GM21360 (cell line): ENCODE measurements around the gene DPYSL4.
"Not testable (repeated sequence)": the region's sequence is repeated elsewhere in the genome, so short reads cannot be mapped to it uniquely, and the experiment has no call there.

Source experiments
- ATAC-seq: cut with Tn5 transposase; IDR thresholded peaks from one replicate; pipeline ENCODE4 v1.9.1; 2021; ENCODE audit warnings: mild to moderate bottlenecking, moderate library complexity; ENCODE audit not compliant: unreplicated experiment

DPYSL4 gene

DNA sequence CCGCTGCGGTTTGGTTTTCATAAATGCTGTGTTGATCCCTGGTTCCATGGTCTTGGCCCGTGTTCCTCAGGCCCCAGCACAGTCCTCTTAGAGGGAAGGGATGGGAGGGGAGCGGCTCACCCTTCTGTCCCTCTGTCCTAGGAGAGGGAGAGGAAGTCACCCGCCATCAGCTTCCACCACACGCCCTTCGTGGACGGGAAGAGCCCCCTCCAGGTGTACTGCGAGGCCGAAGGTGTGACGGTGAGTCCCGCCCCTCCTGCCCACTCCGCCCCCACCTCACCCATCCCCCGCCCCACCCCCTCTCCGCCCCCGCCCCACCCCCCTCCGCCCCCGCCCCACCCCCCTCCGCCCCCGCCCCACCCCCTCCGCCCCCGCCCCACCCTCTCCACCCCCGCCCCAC lies 37.5 kb upstream of the DPYSL4 start:
- ATAC-seq, result no peak

DNA sequence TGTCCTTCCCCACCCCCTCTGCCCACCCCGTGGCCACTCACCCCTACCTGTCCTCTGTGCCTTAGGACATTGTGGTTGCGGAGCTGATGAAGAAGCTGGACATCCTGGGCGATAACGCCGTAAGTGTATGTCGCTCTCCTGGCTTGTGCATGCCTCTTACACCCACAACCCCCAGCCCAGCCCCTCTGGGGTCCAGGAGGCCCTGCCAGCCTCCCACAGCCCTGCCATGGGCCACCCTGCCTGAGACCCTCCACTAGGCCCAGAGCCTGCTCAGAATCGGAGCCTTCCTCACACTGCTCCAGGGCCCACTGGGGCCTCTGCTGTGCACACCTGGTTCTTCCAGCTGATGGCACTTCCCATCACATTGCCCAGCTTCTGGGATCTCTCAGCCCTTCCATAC lies 36.8 kb upstream of the DPYSL4 start:
- no peak for ATAC-seq

DNA sequence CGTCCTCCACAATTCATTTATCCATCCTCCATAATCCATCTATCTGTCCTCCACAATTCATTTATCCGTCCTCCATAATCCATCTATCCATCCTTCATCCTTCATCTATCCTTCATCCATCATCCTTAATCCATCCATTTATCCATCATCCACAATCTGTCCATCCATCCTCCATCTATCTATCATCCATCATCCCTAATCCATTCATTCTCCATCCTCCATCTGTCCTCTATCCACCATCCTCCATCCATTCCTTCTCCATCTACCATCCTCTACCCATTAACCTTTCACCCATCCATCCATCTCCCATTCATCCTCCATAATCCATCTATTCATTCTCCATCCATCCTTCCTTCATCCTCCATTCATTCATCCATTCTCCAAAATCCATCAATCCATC lies 36.0 kb upstream of the DPYSL4 start:
- no peak for ATAC-seq

DNA sequence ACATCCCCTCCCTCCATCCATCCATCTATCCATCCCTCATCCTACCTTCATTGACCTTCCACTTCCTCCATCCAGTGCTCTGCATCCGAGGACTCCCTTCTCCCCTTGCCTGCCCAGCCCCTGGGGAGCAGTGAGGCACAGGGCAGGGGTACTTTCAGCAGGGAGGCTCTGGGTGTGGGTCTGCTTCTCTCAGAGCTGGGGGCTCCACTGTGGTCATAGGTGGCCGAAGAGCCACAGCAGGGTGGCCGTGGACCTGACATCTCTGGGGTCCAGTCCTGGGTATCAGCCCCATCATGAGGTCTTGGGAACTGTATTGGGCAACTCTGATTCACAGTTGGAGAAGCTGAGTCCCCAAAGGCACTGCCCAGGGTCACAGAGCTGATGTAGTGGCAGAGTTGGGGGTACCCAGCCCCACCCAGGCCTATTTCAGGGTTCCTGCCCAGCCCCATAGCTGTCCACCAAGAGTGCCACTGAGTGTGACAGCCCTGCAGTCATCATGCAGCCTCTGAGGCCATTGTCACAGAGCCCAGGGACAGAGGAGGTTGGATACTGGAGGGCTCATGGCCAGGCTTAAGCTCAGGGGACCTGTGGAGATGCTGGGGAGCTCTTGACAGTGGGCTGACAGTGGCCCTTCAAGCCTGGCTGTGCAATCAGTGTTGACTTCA lies 35.3 kb upstream of the DPYSL4 start:
- ATAC-seq, result no peak

DNA sequence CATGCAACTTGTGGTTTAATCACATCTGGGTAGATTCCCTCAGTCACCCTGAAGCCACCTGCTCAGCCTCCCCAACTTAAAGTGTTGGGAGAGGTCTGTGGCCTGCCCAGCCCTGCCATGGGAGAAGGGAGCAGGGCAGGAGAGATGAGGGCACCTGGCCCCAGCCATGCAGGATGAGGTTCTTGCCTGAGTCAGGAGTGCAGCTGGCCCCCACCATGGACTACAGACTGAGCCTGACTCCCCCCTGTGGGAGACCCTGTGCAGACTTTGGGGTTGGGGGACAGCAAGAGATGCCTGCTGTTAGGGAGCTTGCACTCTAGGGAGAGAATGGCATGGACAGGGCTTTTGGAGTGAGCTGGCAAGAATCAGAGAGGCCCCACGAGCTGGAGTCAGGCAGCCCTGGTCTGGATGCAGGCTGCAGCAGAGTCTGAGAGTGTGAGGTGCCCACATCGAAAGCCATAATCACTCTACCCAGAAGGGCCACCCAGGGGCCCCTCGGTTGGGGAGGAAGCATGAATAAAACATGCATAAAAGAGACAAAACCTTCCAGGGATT lies 34.7 kb upstream of the DPYSL4 start:
- no peak for ATAC-seq

DNA sequence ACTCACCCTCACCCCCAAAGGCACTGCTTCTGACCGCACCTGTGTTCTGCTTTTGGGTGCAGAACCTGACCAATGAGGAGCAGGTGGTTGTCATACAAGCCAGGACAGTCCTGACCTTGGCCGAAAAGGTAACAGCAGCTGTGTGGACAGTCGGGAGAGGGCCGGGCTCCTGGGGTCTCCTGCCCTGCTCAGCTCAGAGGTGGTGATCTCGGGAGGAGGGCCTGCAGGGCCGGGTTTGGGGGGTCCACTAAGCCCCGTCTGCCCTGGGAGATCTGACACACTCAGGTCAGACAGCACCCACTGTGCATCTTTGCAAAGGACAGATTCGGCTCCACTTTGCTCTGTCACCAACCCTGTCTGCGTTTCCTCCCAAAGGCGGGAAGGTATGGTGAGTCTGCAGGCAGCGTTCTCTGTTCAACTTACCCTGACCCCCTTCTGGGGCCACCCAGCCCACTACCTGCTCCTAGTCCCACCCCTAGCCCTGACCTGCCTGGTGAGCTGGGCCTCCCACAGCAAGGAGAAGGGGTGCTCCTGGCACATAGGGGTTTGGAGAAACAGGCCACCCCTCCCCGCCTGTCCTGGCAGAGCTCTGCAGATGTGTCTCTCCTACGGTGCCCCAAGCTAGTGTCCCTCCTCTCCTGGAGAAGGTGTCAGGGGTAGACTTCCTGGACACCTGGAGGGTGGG lies 33.7 kb upstream of the DPYSL4 start:
- ATAC-seq, result no peak

DNA sequence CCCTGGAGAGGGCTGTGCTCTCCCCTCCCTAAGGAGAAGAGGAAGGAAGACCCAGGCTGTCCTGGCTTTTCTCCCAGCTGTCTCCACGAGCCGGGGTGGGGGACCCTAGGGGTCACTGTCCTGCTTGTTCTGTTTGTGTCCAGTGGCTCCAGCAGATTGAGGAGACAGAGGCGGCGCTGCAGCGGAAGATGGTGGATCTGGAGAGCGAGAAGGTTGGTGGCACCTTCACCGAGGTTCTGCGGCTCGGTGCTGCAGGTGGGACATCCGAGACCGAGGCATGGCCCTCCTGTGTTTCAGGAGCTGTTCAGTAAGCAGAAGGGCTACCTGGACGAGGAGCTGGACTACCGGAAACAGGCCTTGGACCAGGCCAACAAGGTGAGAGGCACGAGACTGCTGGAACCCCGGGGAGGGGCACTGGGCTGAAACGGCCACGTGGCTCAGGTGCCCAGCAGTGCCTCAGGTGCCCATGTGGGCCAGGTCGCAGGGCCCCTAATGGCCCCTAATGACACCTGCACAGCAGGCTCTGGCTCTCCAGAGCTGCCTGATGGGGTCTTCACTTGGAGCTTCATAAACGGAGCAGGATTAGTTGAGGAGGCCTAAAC lies 33.0 kb upstream of the DPYSL4 start:
- no peak for ATAC-seq

DNA sequence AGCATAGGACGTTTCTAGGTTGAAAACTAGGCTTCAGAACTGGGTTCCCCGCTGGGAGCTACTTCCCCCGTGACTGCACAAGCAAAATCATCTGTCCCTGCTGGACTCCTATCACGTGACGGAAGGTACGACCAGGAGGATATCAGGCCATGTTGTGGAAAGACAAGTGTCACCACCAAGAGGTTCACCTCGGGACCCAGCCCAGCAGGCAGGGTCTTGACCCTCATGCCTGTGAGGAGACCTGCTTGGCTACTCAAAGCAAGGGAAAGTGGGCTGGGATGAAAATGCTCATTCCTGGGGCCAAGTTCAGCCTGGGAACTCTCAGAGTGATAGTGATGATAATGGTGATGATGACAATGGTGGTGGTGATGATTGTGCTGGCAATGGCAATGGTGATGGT lies 32.3 kb upstream of the DPYSL4 start:
- ATAC-seq, result no peak

DNA sequence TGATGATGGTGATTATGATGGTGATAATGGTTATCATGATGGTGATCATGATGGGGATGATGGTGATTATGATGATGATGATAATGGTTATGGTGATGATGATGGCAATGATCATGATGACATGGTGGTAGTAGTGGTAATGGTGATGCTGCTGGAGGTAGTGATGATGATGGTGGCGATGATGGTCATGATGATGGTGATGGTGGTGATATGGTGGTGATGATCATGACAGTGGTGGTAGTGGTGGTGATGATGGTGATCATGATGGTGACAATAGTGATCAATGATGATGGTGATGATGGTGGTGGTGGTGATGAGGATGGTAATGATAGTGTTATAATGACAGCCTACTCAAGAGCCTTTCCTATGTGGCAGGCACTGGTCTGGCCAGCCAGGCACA lies 31.8 kb upstream of the DPYSL4 start:
- no peak for ATAC-seq

DNA sequence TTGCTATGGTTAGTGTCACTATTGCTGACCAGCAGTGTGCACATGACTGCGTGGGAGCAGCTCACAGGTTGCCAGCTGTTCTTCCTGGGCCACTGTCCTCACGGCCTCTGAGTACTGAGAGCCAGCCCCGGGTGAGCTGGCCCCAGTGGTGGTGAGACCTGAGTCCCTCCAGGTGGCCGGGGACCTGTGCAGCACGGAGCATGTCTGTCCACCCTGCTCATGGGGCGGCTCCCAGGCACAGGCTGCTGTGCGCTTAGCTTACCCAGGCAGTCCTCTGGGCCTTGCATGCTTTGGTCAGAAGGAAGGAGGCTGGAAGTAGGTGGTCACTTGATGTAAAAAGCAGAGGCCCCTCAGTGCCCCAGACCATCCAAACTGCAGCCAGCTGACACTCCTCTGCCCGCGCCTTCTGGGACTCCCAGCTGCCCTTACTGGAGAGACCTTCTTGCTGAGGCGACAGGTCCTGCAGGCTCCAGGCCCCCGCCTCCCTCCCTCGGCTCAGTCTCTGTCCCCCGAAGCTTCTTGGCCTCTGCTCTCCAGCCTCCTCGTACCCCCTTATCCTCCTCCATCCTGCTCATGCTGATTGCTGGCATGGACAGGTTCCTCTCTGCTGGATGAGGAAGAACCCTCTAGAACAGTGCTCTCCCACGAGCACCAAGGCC lies 30.9 kb upstream of the DPYSL4 start:
- ATAC-seq, result no peak

DNA sequence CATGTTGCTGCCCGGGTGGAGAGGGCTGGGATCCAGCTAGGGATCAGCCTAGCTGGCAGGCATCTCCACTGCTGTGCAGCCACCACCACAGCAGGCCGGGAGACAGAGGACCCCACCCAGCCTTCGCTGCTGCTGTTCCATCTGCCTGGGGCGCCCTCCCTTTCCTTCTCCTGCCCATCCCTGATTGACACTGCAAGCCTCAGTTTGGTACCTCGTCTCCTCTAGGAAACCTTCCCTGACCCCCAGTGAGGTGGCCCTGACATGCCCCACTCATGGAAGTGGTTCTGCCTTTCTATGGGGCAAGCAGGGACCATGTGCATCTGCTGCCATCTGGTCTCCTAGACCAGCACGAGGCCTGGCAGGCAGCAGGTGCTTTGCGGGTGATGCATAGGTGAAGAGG lies 30.4 kb upstream of the DPYSL4 start:
- no peak for ATAC-seq

DNA sequence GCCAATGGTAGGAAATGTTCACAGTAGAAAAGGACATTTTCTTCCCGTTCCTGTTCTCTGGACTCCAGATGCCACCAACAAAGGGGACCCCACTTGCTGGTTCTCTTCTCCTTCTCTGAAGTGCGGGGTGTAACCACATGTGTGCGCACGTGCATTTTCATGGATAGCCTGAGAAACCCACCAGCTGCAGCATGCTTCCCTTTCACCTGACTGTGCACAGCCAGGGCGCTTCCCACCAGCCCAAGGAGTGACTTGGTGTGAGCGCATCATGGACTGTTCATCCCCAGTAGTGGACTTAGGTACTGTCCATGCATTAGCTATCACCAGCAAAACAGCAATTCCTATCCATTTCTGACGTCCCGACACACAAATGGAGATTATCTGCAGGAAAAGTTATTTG lies 29.6 kb upstream of the DPYSL4 start:
- no peak for ATAC-seq

DNA sequence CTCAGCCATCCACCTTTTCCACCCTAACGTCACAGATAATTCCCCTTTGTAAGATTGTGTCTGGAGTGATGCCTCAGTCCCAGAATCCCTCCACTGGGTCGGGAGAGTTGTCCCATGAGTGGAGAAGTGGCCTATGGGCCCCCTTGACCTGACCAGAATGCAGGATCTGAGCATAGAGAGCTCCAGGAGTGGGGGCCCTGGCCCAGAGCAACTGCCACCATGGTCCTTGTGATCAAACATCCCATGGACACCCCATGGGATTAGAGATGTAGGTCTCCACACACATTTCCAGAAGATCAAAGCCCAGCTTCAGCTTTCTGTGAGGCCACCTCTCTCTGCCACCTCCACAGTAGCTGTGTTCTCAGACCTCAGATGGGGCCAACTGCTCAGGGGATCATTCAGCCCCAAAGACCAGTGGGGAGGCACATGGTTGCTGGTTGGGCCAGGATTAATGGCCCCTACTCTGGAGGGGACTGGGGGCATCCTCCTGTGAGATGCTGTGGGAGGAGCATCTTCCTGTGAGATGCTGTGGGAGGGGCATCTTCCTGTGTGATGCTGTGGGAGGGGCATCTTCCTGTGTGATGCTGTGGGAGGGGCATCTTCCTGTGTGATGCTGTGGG lies 28.5 kb upstream of the DPYSL4 start:
- ATAC-seq, result no peak

DNA sequence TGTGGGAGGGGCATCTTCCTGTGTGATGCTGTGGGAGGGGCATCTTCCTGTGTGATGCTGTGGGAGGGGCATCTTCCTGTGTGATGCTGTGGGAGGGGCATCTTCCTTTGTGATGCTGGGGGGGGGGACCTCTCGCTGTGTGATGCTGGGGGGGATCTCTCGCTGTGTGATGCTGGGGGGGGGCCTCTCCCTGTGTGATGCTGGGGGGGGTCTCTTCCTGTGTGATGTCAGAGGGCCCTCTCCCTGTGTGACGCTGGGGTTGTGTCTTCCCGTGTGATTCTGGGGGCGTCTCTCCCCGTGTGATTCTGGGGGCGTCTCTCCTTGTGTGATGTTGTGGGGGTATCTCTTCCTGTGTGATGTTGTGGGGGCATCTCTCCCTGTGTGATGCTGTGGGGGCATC lies 27.9 kb upstream of the DPYSL4 start:
- ATAC-seq, result no peak

DNA sequence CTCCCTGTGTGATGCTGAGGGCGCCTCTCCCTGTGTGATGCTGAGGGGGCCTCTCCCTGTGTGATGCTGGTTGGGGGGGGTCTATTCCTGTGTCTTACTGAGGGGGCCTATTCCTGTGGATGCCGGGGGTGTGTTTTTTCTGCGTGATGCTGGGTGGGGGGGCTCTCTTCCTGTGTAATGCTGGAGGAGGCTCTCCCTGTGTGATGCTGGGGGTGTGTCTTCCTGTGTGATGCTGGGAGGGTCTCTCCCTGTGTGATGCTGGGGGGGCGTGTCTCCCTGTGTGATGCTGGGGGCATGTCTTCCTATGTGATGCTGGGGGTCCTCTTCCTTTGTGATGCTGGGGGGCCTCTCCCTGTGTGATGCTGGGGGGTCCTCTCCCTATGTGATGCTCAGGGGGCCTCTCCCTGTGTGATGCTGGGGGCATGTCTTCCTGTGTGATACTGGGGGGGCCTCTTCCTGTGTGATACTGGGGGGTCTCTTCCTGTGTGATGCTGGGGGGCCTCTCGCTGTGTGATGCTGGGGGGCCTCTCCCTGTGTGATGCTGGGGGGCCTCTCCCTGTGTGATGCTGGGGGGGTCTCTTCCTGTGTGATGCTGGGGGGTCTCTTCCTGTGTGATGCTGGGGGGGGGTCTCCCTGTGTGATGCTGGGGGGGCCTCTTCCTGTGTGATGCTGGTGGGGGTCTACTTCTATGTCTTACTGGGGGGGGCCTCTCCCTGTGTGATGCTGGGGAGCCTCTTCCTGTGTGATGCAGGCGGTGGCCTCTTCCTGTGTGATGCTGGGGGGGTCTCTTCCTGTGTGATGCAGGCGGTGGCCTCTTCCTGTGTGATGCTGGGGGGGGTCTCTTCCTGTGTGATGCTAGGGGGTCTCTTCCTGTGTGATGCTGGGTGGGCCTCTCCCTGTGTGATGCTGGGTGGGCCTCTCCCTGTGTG lies 27.2 kb upstream of the DPYSL4 start:
- ATAC-seq, result not testable (repeated sequence)

DNA sequence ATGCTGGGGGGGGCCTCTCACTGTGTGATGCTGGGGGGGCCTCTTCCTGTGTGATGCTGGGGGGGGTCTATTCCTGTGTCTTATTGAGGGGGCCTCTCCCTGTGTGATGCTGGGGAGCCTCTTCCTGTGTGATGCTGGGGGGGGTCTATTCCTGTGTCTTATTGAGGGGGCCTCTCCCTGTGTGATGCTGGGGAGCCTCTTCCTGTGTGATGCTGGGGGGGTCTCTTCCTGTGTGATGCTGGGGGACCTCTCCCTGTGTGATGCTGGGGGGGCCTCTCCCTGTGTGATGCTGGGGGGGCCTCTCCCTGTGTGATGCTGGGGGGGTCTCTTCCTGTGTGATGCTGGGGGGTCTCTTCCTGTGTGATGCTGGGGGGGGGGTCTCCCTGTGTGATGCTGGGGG lies 26.5 kb upstream of the DPYSL4 start:
- ATAC-seq, result not testable (repeated sequence)

DNA sequence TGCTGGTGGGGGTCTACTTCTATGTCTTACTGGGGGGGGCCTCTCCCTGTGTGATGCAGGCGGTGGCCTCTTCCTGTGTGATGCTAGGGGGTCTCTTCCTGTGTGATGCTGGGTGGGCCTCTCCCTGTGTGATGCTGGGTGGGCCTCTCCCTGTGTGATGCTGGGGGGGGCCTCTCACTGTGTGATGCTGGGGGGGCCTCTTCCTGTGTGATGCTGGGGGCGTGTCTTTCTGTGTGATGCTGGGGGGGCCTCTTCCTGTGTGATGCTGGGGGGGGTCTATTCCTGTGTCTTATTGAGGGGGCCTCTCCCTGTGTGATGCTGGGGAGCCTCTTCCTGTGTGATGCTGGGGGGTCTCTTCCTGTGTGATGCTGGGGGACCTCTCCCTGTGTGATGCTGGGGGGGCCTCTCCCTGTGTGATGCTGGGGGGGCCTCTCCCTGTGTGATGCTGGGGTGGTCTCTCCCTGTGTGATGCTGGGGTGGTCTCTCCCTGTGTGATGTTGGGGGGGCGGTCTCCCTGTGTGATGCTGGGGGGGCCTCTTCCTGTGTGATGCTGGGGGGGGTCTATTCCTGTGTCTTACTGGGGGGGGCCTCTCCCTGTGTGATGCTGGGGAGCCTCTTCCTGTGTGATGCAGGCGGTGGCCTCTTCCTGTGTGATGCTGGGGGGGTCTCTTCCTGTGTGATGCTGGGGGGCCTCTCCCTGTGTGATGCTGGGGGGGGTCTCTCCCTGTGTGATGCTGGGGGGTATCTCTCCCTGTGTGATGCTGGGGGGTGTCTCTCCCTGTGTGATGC lies 25.7 kb upstream of the DPYSL4 start:
- ATAC-seq, result not testable (repeated sequence)

DNA sequence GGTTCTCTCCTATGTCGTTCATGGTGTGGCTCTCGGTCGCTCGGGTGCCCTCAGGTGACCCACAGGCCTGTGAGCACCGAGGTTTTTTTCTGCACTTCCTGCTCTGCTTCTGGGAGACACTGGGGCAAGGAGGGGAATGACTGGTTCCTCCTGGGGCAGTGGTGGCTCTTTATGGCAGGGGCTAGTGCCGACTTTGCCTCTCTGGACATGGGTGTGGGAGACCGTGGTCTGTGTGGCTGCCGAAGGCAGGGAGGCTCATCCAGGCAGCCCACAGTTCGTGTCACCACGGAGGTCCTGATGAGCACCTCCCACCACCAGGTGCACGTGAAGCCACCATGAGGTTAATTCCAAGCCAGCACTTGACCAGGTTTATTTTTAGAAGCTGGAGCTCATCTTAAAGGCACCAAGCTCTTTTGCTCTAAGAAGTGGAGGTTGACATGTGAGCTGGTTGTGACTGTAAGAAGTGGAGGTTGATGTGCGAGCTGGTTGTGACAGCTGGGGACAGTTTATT lies 24.7 kb upstream of the DPYSL4 start:
- ATAC-seq, result no peak
